Right renal cortex interstitium (tissue), 3 donors: ENCODE results near the gene GALNT9. TPM values are rescaled to one million over a fixed set of nuclear protein-coding genes. Genes with fewer than 3 reads are reported as not detected.
"Not testable (repeated sequence)": the region's sequence is repeated elsewhere in the genome, so short reads cannot be mapped to it uniquely, and the experiment has no call there.

Experiments
- DNase-seq, 3 donors: peaks; one replicate each; pipeline ENCODE4 v3.0.0-alpha.2; 2013; ENCODE audit warnings: low read depth in 3 of 3, low spot score in 2 of 3
- polyA plus RNA-seq, 3 donors: library from polyadenylated mRNA; unstranded; fragments of 120-200 nt; gene quantifications; one replicate each; pipeline ENCODE4 v1.2.1, GENCODE V29; 2013; ENCODE audit not compliant: insufficient read length in 3 of 3

GALNT9 gene
- polyA plus RNA-seq, 3 donors = 6.2 to 8.0 (median 7.1) TPM

DNA sequence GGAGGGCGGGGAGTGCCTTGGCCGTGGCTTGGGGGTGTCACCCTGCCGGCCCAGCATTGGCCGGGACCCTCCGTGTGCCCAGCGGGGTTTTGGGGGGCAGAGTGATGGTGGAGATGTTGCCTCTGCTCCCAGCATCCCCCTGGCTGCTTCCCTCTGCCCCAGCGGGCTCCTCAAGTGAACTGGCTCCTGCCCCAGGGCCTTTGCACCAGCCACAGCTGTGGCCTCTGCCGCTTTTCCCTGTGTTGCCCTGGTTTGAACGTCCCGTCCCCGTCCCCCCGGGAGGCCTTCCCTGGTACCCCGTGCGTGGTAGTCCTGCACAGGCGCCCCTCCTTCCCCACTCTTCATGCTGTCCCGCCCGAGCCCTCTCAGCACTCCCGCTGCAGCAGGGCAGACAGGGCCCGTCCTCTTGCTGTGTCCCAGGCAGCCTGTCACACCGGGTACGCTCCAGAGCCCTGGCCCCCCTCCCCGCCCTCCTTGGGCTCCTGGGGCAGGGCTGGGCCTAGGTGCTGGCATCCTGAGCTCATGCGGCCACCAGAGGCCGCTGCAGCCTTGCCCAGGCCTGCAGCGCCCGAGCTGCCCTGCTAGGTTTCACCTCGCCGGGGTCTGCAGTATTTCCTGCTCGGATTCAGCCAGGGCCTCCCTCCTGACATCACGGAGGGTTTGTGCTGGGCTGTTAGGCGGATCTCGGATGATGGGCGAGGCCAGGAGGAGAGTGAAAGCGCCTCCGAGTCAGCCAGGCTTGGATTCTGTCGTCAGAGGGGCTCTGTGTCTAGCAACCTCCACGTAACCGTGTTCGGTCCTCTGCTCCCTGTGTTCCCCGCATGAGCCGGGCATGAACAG lies 175.7 kb downstream of the GALNT9 start:
- DNase-seq = peak; percentile 78 to 84 (median 79)

DNA sequence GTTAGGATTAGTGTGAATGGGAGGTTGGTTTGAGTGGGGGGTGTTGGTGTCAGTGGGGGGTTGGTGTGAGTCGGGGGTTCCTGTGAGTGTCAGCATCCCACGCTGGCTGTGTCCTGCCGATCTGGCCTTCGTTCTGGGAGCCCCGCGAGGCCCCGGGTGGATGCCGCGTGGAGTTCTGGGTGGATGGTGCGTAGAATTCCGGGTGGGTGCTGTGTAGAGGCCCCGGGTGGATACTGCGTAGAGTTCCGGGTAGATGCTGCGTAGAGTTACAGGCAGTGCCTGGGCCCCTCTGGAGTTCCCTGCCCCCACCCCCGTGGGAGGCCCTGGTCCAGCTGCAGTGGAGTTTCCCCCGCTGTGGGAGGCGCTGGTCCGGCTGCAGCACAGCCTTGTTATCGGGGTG lies 176.4 kb downstream of the GALNT9 start:
- no peak for DNase-seq

DNA sequence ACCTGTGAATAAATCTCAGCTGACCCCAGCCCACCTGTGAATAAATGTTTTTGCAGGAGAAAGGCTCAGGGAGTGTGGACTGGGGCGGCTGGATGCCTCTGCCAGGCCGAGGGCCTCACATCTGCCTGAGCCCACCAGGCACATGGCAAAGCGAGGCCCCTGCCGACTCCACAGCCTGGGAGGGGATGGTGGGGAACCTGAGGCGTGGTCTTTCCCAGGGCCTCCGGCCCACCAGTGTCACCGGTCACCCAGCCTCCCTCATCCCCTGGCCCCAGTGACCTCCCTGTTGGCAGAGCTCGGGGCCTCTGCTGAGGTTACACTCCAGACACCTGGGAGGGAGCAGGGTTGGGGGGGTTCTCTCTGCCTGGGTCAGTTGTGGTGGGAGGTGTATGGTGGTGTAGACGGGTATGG lies 177.0 kb downstream of the GALNT9 start:
- DNase-seq = no peak

DNA sequence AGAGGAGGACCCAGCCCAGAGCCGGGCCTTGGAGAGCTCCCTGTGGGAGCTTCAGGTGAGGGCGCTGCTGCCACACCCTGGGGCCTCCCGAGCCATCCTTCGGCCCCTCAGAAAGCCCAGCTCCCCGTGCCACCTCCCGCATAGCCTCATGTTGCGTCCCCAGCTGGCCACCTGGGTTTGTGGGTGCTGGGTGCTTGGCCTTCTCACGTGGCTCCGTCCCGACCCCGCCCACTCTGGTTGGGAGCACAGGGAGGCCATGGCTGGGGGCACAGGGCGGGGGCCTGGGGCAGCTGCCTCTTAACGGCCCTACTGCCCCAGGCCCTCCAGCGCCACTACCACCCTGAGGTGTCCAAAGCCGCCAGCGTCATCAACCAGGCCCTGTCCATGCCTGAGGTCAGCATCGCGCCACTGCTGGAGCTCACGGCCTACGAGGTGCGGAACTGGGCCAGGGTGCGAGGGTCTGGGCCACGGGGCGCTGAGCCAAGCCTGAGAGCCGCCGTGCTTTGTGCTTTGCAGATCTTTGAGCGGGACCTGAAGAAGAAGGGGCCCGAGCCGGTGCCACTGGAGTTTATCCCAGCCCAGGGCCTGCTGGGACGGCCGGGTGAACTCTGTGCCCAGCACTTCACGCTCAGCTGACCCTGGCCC lies 177.5 kb downstream of the GALNT9 start:
- no peak for DNase-seq

DNA sequence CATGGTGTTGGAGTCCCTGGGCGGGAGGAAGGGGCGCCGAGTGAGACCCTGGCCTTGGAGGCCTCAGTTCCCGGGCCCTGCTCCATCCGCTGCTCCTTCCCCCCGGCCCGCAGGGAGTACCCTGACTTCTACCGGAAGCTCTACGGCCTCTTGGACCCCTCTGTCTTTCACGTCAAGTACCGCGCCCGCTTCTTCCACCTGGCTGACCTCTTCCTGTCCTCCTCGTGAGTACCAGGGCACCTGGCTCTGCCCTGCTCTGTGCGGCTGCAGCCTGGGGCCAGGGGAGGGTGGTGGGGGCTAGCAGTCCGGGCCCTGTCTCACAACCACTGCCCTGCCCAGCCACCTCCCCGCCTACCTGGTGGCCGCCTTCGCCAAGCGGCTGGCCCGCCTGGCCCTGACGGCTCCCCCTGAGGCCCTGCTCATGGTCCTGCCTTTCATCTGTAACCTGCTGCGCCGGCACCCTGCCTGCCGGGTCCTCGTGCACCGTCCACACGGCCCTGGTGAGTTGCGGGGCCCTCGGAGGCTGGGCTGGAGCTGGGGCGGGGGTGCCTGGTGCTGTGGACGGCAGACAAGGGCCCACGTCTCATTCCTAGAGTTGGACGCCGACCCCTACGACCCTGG lies 178.1 kb downstream of the GALNT9 start:
- no peak for DNase-seq

DNA sequence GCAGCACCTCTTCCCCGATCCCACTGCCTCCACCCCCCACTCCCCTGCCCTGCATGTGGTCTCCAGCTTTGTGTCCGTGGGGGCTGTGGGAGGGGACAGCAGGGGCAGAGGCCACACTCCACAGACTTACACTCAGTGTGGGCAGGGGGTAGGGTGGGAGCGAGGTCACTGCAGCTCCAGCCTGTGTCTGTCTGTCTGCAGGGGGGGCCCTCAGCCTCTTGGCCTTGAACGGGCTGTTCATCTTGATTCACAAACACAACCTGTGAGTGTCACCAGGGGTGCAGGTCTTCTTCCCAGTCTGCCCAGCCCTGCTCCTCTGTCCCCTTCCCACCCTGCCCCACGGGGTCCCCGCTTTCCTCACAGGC lies 178.6 kb downstream of the GALNT9 start:
- no peak for DNase-seq

DNA sequence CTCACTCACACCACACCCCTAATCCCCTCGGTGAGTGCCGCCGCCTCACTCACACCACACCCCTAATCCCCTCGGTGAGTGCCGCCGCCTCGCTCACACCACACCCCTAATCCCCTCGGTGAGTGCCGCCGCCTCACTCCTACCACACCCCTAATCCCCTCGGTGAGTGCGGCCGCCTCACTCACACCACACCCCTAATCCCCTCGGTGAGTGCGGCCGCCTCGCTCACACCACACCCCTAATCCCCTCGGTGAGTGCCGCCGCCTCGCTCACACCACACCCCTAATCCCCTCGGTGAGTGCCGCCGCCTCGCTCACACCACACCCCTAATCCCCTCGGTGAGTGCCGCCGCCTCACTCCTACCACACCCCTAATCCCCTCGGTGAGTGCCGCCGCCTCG lies 179.9 kb downstream of the GALNT9 start:
- not testable (repeated sequence) for DNase-seq

DNA sequence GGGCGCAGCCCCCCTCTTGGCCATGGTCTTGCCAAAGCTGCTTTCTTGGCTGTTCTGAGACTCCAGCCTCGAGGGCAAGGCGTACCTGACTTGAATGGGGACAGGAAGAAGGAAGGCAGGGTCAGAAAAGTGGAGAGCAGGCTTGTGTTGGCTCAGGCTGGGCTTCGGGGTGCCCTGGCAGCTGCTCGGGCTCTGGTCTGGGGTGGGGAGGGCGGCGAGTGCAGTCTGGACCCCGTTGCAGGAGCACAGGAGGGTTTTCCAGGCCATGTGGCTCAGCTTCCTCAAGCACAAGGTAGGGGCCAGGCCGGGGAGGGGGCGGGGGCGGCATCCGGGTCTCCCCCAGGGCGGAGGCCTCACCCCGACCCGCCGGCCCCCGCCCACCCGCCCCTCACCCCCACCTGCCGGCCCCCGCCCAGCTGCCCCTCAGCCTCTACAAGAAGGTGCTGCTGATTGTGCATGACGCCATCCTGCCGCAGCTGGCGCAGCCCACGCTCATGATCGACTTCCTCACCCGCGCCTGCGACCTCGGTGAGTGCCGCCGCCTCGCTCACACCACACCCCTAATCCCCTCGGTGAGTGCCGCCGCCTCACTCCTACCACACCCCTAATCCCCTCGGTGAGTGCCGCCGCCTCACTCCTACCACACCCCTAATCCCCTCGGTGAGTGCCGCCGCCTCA lies 180.9 kb downstream of the GALNT9 start:
- no peak for DNase-seq

DNA sequence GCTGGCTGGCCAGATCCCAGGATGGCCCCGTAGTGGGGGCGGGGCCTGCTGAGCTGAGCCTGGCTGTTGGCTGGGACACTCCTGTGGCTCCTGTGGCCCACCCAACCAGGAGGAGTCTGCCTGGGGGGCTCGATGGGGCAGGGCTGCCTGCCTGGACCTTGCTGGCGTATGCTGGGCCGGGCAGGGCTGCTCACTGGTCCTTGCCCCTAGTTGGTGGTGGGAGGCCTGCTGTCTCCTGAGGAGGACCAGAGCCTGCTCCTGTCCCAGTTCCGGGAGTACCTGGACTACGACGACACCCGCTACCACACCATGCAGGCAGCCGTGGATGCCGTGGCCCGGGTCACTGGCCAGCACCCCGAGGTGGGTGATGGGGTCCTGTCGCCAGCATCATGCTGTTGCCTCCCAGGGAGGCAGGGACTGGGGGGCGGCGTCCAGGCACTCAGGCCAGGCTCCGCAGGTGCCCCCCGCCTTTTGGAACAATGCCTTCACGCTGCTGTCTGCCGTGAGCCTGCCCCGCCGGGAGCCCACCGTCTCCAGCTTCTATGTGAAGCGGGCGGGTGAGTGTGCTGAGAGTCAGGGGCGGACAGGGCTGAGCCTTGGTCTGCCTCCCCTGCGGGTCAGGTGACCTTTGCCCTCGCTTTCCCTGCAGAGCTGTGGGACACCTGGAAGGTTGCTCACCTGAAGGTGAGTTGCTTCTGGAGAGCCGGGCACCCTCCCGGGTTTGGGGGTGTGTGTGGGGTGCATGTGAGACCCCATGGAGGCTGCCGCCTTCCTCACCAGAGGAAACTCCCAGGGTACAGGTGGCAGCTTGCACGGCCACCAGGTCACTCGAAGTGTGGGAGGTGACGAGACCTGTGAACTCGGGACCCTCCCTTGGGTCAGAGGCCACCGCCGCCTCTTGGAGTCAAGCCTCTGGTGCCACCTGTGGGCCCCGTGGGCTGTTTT lies 181.7 kb downstream of the GALNT9 start:
- DNase-seq = no peak

DNA sequence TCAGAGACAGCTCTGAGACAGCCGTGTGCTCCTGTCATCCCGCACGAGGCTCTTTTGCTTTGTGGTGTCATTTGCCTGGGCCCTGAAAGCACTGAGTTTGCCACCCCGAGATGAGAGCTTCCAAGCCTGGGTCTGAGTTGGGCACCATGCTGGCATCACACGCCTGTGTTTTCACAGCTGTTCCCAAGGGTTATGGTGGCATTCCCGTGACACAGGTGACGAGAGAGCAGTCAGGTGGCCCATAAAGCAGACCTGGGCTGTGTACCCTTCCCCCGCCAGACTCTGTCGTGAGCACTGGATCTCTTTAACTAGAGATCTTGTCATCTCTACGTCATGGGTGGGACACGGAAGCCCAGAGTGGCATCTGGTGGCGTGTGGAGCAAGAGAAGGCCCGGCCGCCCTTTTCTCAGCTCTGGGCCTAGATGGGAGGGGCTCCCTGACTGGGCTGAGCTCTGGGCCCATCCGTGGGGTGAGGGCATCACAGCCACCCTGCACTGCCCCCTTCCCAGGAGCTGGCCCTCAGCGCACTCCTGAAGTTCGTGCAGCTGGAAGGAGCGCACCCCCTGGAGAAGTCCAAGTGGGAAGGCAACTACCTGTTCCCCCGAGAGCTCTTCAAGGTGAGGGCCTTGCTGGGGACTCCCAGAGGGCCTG lies 182.5 kb downstream of the GALNT9 start:
- DNase-seq = no peak

Other genes with a start within 250 kb of the GALNT9 start
- gene DDX51, start 185.3 kb downstream of the GALNT9 start, polyA plus RNA-seq = 10 to 100 TPM; 10.9 to 12.8 (median 11.7) TPM
- 10 to 100 TPM; 10.9 to 12.4 (median 11.3) TPM for gene NOC4L, start 185.1 kb downstream of the GALNT9 start, polyA plus RNA-seq
- 10 to 100 TPM; 34.2 to 42.5 (median 37.4) TPM for gene FBRSL1, start 160.6 kb upstream of the GALNT9 start, polyA plus RNA-seq